ENCODE results near the gene TUBB2A.

Gene TUBB2A

DNA sequence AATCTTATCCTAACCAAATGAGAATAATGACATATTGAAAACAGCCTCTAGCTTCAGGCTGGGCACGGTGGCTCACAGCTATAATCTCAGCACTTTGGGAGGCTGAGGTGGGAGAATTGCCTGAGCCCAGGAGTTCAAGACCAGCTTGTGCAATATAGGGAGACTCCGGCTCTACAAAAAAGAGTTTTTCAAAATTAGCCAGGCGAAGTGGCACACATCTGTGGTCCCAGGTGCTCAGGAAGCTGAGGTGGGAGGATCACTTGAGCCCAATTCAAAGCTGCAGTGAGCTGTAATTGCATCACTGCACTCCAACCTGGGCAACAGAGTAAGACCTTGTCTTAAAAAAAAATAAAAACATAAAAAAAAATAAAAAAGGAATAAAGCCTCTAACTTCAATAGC lies 4.7 kb downstream of the TUBB2A start:
- DNase-seq (ENCODE audit: extremely low read depth, low read depth): no peak
- TF ChIP-seq, protein P1, sequence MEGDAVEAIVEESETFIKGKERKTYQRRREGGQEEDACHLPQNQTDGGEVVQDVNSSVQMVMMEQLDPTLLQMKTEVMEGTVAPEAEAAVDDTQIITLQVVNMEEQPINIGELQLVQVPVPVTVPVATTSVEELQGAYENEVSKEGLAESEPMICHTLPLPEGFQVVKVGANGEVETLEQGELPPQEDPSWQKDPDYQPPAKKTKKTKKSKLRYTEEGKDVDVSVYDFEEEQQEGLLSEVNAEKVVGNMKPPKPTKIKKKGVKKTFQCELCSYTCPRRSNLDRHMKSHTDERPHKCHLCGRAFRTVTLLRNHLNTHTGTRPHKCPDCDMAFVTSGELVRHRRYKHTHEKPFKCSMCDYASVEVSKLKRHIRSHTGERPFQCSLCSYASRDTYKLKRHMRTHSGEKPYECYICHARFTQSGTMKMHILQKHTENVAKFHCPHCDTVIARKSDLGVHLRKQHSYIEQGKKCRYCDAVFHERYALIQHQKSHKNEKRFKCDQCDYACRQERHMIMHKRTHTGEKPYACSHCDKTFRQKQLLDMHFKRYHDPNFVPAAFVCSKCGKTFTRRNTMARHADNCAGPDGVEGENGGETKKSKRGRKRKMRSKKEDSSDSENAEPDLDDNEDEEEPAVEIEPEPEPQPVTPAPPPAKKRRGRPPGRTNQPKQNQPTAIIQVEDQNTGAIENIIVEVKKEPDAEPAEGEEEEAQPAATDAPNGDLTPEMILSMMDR (IDR thresholded peaks at IDR 0.05; ENCODE audit: low read depth, low read length): no peak

DNA sequence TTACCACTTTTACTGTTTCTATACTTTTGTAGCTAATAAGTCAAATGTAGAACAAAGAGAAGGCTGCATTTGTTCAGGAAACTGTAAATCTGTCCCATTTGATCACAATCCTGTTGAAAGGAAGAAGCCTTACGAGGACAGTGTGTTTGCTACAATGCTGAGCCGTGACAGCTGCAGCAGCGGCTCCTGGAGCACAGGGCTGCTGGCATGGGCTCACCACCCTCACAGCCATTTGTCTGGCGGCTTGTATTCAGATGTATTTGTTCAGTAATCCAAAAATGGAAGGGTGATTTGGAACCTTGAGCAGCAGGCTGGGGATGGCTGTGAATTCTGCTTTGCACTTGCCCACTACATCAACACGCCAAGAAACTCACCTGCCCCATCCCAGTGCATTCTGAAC lies 5.7 kb downstream of the TUBB2A start:
- TF ChIP-seq, protein P1 (IDR thresholded peaks at IDR 0.05; ENCODE audit: low read depth, low read length): no peak
- no peak for DNase-seq (ENCODE audit: extremely low read depth, low read depth)

DNA sequence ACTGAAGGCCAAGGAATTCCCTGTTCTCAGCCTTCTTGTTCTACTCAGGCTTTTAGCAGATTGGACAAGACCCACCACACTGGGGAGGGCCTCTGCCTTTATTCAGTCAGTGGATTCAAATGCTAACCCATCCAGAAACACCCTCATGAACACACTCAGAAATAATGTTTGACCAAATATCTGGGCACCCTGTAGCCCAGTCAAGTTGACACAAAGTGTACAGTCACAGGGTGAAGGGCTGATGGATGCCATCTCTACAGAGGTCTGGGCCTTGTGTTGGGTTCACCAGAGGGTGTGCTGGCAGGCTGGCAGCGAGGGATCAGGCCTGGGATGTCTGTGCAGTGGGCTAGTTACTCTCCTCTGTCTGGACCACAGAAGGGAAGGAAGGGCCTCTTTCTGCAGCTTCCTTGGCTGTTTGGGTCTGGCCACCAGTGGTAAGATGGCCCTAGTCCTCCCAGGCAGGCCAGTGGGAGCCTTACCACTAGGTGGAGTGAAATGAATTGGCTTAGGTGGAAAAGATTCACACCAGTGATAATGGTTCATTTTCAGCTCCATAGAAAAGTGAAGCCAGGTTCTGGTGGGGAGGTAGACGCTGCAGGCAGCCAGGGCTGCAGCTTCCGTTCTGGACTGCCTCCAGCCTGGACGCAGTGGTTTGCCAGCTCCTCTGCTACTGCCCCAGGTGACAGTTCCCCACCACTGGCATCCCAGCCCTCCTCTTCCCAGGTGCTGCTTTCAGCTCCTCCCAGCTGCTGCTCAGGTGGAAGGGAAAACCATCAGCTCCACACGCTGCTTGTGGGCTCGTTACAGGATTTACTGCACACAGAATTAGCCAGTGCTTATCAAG lies 9.2 kb downstream of the TUBB2A start:
- TF ChIP-seq, protein P1 (IDR thresholded peaks at IDR 0.05; ENCODE audit: low read depth, low read length): no peak
- no peak for DNase-seq (ENCODE audit: extremely low read depth, low read depth)

DNA sequence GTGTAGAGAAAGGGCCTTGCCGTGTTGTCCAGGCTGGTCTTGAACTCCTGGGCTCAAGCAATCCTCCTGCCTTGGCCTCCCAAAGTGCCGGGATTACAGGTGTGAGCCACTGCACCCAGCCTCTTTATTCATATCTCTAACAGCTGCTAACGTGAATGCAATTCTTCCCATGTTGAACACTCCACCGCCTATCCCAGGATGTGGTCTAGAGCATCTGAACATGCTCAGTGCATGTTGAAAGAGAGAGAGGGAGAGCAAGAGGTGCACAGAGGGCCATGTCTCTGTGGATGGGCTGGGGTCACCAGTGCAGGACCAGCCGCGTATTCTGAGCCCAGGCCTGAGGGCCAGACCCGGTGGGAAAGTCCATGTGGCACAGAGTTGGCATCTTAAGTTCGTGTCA lies 12.8 kb downstream of the TUBB2A start:
- TF ChIP-seq, protein P1 (IDR thresholded peaks at IDR 0.05; ENCODE audit: low read depth, low read length): no peak
- no peak for DNase-seq (ENCODE audit: extremely low read depth, low read depth)

DNA sequence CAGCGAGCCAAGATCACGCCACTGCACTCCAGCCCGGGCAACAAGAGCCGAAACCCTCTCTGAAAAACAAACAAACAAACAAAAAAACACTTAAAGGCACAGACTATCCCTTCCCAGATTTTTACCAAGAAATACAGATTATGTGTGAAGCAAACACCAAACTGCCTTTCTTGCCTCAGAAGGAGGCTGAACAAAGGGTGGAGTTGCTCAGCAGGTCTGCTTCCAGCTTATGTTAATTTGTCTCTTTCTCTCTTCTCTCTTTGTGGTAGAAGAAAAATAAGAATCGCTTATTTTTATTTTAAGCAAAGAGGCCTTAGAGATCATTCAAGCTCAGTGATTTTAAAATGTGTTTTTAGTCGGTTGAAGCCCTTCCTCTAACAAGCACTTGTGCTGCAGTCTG lies 14.2 kb downstream of the TUBB2A start:
- TF ChIP-seq, protein P1 (IDR thresholded peaks at IDR 0.05; ENCODE audit: low read depth, low read length): no peak
- DNase-seq (ENCODE audit: extremely low read depth, low read depth): no peak

DNA sequence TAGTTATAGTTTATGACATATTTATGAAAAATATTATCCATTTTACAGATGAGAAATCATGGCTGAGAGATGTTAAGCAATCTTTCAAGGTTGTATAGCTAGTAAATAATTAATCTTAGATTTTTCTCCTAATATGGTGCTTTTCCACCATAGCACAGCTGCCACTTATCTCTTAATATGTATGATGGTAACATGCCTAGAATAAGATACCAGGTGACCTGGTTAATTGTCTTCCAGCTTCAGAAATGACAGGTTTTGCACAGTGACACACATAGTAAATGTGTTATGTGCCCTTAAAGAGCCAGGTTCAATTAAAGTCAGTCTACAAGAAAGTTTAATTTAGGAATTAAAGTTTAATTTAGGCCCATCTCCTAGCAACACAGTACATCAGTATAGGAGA lies 14.8 kb downstream of the TUBB2A start:
- TF ChIP-seq, protein P1 (IDR thresholded peaks at IDR 0.05; ENCODE audit: low read depth, low read length): no peak
- DNase-seq (ENCODE audit: extremely low read depth, low read depth): no peak

DNA sequence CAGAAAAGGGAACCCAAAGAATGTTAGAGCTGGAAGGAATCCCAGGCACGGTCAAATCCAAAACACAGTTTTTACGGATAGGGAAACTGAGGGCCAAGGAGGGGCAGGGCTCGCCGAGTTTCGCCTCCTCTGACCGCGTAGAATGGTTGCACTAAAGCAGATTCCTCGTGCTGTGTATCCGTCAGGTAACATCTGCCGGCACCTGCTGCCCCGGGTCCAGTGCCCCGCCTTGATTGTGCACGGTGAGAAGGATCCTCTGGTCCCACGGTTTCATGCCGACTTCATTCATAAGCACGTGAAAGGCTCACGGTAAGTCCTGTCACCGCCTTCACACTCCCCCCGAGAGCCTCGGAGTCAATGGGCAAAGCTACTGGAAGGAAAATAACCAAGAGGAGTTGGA lies 17.1 kb downstream of the TUBB2A start:
- no peak for DNase-seq (ENCODE audit: extremely low read depth, low read depth)
- TF ChIP-seq, protein P1 (IDR thresholded peaks at IDR 0.05; ENCODE audit: low read depth, low read length): no peak

All from AG09319 (cell line).